ENCODE measurements around the gene KCNMB2. TPM values are rescaled to one million over a fixed set of nuclear protein-coding genes. Genes with fewer than 3 reads are reported as not detected.

Gene KCNMB2
- polyA plus RNA-seq, 1 experiment, result not detected

DNA sequence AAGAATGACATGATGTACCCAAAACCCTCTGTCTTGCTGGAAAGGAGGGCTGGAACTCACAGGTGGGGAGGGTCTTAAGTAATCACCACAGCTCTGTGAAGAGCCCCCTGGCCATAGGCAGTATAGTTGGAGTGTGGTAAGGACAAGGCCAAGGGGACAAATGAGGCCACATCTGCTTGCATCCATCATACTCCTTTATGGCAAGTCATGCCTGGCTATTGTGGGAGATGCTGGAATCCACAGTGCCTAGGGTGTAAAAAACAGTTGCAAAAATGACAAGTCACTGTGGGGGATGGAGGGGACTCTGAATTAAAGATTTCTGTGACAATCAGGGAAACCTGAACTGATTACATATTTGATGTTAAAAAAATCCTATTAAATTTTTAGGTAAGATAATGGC lies 258.5 kb downstream of the KCNMB2 start:
- CTCF ChIA-PET, result no interaction called here
- no peak overlapping the region for H3K4me3 ChIP-seq (ENCODE audit: low read depth, low read length)
- H3K36me3 ChIP-seq (ENCODE audit: control insufficient read depth, insufficient read depth, low read length), result no peaks in the 10 kb centered on the region
- no peaks in the 10 kb centered on the region for H3K27me3 ChIP-seq (ENCODE audit: control insufficient read depth, insufficient read depth, low read length)
- POLR2A ChIA-PET, result no interaction called here
- no peak for DNase-seq (ENCODE audit: low read depth)
- no peak for TF ChIP-seq CTCF (IDR thresholded peaks at IDR 0.05; ENCODE audit: insufficient read depth, low read depth, low read length)

DNA sequence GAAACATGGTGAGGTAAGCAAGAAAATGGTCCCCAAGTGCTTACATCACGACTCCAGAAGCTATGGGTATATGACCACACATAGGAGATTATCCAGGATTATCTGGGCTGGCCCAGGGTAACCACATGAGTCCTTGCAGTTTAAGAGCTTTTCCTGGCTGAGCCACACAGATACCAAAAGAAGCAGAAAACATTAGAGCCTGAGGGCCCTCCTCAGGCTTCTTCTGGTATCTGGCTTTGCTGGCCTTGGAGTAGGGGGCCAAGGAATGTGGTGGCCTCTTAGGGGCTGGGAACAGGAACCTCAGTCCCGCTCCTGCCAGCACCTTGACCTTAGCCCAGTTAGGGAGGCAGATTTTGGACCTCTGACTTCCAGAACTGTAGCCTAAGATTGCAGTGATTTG lies 259.1 kb downstream of the KCNMB2 start:
- ChIA-PET POLR2A (no interaction called here), CTCF (no interaction called here)
- Histone ChIP-seq H3K4me3 (ENCODE audit: low read depth, low read length) (no peak overlapping the region), H3K36me3 (ENCODE audit: control insufficient read depth, insufficient read depth, low read length) (no peaks in the 10 kb centered on the region), H3K27me3 (ENCODE audit: control insufficient read depth, insufficient read depth, low read length) (no peaks in the 10 kb centered on the region)
- TF ChIP-seq CTCF (IDR thresholded peaks at IDR 0.05; ENCODE audit: insufficient read depth, low read depth, low read length), result no peak
- no peak for DNase-seq (ENCODE audit: low read depth)

DNA sequence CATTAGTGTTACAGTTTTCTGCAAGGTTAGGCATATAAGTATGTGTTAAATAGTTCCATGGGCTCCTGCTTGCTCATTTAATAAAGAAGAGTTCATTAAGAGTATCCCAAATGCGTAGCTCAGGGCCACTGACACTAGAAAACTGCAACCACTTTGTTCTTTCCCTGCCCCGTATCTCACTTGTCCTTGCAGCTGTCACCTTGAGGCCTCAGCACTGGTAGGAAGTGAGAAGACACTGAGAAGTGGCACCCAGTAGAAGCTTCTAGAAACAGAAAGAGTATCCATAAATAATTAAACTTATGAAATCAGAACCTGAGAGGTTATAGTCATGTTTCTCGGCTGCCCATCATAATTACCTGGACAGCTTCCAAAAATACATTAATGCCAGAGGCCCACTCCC lies 266.0 kb downstream of the KCNMB2 start:
- TF ChIP-seq CTCF (IDR thresholded peaks at IDR 0.05; ENCODE audit: insufficient read depth, low read depth, low read length), result no peak
- H3K36me3 ChIP-seq (ENCODE audit: control insufficient read depth, insufficient read depth, low read length), result no peaks in the 10 kb centered on the region
- POLR2A ChIA-PET, result no interaction called here
- CTCF ChIA-PET, result no interaction called here
- no peak for DNase-seq (ENCODE audit: low read depth)
- no peaks in the 10 kb centered on the region for H3K27me3 ChIP-seq (ENCODE audit: control insufficient read depth, insufficient read depth, low read length)
- H3K4me3 ChIP-seq (ENCODE audit: low read depth, low read length), result no peak overlapping the region

GRCh38 chr3:178802993-178803693 lies 266.9 kb downstream of the KCNMB2 start:
- no peak for DNase-seq (ENCODE audit: low read depth)

GRCh38 chr3:178804606-178805005 lies 268.4 kb downstream of the KCNMB2 start:
- no peaks in the 10 kb centered on the region for H3K36me3 ChIP-seq (ENCODE audit: control insufficient read depth, insufficient read depth, low read length)
- CTCF ChIA-PET, result no interaction called here
- H3K27me3 ChIP-seq (ENCODE audit: control insufficient read depth, insufficient read depth, low read length), result no peaks in the 10 kb centered on the region
- no peak for TF ChIP-seq CTCF (IDR thresholded peaks at IDR 0.05; ENCODE audit: insufficient read depth, low read depth, low read length)
- POLR2A ChIA-PET, result no interaction called here
- no peak overlapping the region for H3K4me3 ChIP-seq (ENCODE audit: low read depth, low read length)
- peak; percentile 19 for DNase-seq (ENCODE audit: low read depth)

More at GRCh38 chr3:178802993-178803693, 266.9 kb downstream of the KCNMB2 start:
- Histone ChIP-seq H3K36me3 (ENCODE audit: control insufficient read depth, insufficient read depth, low read length) (no peaks in the 10 kb centered on the region), H3K27me3 (ENCODE audit: control insufficient read depth, insufficient read depth, low read length) (no peaks in the 10 kb centered on the region), H3K4me3 (ENCODE audit: low read depth, low read length) (no peak overlapping the region)
- CTCF ChIA-PET, result no interaction called here
- POLR2A ChIA-PET, result no interaction called here
- TF ChIP-seq CTCF (IDR thresholded peaks at IDR 0.05; ENCODE audit: insufficient read depth, low read depth, low read length), result no peak
